ENCODE data around the gene HAO2. TPM values are rescaled to one million over a fixed set of nuclear protein-coding genes. Genes with fewer than 3 reads are reported as not detected.
"Not testable (repeated sequence)": the region's sequence is repeated elsewhere in the genome, so short reads cannot be mapped to it uniquely, and the experiment has no call there.

Gene HAO2
- total RNA-seq, 1 experiment from 2014 or later, result not detected

DNA sequence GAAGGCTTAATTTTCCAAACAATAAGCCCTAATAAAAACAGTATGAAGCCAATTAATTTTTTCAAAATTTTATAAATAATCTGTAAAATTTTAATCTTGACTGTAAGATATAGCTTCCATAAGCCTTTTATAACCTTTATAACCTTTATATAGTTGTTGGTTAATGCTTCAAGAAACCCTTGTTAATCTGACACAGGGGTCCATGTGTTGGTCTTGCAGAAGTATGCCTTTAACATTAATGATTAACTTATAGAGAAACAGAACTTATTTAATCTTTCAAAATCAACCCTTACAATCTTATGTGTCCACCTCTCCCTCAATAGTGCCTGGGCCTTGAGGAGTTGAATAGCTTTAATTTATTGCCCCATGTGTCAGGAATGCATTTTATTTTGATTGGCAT, 23.2 kb upstream of the HAO2 start:
- DNase-seq (ENCODE audit: low read depth), result no peak

DNA sequence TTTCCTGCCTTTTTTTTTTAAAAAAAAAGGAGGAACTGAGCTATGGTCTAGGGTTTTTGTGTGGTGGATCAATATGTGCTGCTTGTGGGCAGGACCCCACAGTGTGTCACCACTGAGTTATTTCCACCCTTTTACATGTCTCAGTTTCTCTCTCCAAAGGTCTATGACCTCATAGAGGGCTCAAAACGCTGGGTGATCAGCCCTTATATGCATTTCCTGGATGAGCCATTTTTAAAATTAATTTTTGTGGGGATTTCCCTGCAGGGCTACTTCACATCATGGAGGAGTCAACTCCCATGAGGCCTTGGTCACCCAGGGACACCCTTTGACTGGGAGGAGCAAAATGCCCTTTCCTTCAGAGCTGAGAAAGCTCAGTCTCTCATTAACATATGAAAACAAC, 20.7 kb upstream of the HAO2 start:
- peak; percentile 36 for DNase-seq (ENCODE audit: low read depth)

DNA sequence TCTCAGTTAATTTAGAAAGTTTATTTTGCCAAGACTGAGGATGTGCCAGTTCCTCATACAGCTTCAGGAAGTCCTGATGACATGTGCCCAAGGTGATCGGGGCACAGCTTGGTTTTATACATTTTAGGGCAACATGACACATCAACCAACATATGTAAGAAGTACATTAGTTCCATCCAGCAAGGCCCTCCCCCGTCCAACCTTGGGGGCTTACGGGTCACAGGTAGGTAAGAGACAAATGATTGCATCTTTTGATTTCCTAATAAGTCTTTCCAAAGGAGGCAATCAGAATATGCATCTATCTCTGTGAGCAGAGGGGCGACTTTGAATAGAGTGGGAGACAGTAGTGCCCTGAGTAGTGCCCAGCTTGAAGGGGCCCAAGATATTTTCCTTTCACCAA, 19.6 kb upstream of the HAO2 start:
- no peak for DNase-seq (ENCODE audit: low read depth)

DNA sequence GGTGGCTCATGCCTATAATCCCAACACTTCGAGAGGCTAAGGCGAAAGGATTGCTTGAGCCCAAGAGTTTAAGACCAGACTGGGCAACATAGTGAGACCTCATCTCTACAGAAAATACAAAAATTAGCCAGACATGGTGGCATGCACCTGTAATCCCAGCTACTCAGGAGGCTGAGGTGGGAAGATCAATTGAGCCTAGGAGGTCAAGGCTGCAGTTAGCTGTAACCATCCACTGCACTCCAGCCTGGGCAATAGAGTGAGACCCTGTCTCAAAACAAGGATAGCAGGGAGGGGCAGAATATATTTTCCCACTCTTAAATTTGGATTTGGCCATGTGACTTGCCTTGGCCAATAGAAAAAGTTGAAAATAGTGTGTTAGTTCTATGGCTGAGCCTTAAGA, 17.7 kb upstream of the HAO2 start:
- not testable (repeated sequence) for DNase-seq (ENCODE audit: low read depth)

- peak; percentile 21 for DNase-seq (ENCODE audit: low read depth)
These were observed 16.6 kb upstream of the HAO2 start for GRCh38 chr1:119351997-119352396.

DNA sequence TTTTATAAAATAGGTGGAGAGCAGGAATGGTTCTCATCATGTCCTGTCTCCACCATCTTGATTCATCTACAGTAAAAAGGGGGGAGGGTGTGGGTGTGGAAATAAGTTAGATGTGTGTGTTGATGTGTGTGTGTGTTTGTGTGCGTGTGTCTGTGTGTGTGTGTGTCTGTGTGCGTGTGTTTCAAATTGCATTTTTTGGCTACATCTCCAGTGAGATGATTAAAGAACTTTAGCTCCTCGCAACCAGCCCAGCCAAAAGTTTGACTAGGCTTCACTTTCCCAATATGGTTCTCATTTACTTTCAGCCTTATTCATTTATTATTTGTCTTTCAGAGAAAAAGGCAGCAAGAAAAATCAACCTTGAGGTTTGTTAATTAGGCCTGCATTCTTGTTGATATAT, 14.7 kb upstream of the HAO2 start:
- DNase-seq (ENCODE audit: low read depth), result no peak

DNA sequence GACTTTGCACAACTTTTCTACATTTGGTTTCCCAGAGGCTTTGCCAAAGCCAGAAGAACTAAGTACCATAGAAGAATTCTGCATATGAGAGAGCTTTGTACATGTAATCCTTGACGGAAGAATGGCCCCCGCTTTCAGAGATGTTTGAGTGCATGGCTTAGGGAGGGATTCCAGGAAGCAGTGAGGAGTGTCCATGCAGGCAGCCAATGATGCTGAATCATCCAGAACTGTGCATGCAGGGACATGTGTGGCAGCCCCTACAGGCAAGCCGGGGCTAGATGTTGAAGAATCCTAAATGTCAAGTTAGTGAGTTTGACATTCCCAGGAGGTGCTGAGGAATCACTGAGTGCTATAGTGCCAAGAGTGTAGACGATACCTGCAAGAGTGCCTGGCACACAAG, 9.9 kb upstream of the HAO2 start:
- DNase-seq (ENCODE audit: low read depth), result peak; percentile 8

DNA sequence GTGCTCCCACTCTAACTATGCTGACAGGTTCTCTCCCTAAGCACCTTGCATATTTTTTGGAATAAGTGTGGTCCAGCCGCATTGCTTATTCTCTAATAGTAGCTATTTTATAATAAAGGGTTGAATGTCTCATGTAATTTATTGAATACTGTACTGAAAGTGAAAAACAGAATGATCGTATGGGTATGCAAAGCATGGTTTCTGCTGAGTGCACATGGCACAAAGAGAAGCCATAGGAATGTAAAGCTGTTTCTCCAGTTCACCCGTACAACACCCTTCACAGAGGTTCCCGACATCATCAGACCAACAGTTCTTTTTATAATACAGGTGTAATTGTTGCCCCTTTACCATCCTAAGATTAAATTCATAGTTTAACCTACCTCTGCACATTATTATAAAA, 8.9 kb upstream of the HAO2 start:
- DNase-seq (ENCODE audit: low read depth), result no peak

GRCh38 chr1:119361205-119361604, 7.4 kb upstream of the HAO2 start:
- DNase-seq (ENCODE audit: low read depth), result no peak

GRCh38 chr1:119361620-119362344, 6.8 kb upstream of the HAO2 start:
- DNase-seq (ENCODE audit: low read depth), result no peak

GRCh38 chr1:119363162-119363561, 5.4 kb upstream of the HAO2 start:
- DNase-seq (ENCODE audit: low read depth), result no peak

GRCh38 chr1:119364640-119365039, 3.9 kb upstream of the HAO2 start:
- DNase-seq (ENCODE audit: low read depth), result peak; percentile 36

- DNase-seq (ENCODE audit: low read depth), result no peak
These were observed 2.2 kb upstream of the HAO2 start for GRCh38 chr1:119366424-119366823.

DNA sequence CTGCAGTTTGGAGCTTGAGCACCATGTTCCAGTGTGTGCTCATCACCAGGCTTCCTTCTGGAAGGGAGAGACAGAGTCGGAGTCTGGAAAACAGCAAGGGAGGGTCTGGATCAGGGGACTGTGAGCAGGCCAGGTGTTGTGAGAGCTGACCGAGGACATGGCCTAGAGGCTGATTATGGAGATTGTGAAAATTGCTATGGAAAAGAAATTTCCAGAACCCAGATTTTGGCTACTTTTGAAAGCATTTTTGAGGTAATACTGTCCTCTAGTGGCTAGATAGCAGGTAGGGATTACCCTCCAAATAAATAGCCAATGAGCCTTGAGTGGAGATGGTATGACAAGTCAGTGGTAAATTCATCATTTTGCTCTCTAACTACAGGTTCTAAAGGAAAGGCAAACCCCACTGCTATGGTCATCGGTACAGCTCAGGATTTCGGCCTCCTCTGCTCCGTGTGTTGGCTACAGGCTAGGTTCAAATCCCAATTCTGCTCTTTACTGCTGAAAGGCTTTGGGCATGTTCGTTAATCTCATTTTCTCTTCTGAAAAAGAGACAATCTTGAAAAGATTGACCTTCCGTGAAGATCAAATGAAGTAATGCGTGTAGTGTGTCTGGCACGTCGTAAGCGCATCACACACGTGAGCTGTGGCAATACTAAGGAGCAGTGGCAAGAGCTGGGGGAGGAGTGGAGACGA, 1.0 kb upstream of the HAO2 start:
- DNase-seq (ENCODE audit: low read depth), result peak; percentile 53

DNA sequence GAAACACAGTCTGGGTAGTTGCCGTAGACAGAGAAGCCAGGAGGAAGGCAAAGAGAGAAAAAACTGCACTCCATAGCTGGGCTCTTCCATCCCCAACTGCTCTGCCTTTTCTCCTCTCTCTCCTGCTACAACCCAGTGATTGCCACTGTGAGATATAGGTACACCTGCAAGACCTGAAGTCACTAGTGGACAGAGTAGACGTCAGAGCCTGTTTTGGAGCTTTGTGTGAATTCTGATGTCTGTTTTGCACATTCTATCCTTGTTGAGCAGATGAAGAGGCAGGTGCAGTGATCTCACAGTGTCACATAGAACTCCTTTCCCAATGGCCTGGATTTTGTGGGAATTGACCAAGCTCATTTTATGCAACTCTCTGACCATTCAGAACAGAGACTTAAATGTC, 2.2 kb downstream of the HAO2 start:
- DNase-seq (ENCODE audit: low read depth), result no peak

DNA sequence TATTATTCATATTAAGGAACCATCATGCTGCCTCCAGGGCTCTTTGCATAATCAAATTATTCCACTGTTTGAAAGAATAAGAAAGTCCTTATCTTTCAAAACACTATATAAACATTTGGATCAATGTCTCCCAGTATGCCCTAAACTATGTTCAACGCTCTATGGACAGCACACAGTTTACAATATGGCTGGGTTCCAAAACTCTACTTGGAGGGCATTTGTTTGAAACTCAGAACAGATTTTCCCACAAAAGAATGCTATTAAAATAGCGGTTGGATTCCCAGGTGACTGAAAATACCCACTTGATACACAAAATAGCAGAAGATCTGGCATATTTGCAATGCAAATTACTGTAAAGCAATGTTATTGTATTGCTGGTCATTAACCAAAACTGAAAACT, 3.2 kb downstream of the HAO2 start:
- DNase-seq (ENCODE audit: low read depth), result no peak

DNA sequence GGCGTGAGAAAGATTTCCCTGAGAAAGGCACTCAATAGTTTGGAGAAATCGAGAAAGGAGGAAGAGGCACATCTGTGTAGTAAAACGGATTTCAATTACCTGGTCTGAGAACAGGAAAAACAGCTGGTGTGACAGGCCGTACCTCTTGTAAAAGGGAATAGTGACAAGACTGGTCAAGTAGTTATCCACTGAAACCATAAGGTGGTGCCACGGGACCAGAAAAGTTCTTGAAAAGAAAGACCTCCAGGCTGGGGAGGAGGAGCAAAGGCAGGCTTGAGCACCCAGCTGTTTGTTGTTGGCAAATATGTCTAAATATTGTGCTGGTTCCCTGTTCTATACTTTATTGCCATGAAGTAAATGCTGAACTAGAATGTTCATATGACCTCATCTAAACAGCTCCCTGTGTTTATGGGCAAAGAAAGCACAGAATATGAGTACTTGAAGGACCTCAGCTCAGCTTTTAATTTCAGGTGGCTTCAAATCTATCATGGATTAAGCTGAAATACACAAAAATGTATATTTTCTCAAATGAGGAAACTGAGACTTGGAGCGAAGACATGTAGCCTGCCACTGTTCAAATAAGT, 4.0 kb downstream of the HAO2 start:
- DNase-seq (ENCODE audit: low read depth), result peak; percentile 62

DNA sequence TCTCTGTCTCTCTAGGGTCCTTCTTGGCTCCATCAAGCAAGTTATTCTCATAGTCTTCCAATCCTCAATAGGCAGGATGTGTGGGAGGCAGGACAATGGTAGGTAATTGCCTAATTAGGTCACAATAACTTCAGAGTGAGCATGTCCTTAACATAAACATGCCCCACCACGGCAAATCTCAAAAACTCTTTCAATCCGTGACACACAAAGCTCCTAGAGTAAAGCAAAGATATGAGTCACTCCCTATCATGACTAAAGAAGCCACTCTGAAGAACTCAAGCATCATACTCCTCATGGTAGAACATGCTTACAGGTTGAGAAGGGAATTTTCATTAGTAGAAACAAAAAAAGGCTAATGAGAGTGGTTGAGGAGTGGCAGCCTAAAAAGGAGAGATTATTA, 4.9 kb downstream of the HAO2 start:
- DNase-seq (ENCODE audit: low read depth), result peak; percentile 24

GRCh38 chr1:119374208-119374874, 5.8 kb downstream of the HAO2 start:
- DNase-seq (ENCODE audit: low read depth), result no peak

DNA sequence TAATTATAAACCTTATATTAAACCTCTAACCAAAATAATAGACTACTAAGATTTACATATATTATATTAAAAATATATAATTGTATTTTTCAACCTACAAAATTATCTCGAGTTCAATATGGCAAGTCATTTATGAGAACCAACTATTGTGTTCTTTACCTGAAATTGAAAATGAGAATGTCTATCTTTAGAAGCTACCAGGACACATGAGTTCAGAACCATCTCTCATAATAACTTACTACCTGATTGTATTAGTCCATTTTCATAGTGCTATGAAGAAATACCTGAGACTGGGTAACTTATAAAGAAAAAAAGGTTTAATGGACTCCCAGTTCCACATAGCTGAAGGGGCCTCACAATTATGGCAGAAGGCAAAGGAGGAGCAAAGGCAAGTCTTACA, 6.8 kb downstream of the HAO2 start:
- no peak for DNase-seq (ENCODE audit: low read depth)

DNA sequence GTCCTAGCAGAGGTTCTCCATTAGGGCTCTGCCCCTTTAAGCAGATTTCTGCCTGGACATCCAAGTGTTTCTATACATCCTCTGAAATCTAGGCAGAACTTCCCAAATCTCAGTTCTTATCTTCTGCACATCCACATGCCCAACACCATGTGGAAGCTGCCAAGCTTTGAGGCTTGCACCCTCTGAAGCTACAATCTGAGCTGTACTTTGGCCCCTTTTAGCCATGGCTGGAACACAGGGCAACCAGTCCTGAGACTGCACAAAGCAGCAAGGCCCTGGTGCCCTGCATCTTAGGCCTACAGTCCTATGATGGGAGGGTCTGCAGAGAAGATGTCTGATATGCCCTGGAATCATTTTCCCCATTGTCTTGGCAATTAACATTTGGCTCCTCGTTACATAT, 8.0 kb downstream of the HAO2 start:
- no peak for DNase-seq (ENCODE audit: low read depth)

GRCh38 chr1:119377594-119377993, 9.0 kb downstream of the HAO2 start:
- DNase-seq (ENCODE audit: low read depth), result not testable (repeated sequence)

DNA sequence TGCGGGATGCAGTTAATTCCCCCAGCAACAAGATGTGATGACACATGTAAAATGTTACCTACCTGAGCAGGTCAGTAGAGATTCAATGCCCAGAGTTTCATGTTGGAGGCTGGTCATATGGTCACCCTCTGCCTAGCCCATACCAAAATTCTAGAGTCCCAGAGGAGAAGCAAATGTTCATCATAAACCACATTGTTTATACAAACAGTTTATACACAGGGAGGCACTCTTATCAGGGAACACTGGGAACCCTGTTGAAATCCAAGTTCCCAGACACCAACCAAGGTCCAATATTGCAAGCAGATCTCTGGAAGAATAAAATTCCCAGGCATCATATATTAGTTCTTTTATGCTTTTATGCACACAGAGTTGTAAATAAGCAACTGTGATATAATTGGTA, 10.5 kb downstream of the HAO2 start:
- DNase-seq (ENCODE audit: low read depth), result no peak

All from LHCN-M2 (cell line).